ENCODE data around the gene MT1H.
A peak's percentile ranks its signal among the peaks of the same experiment; 100 is the strongest.
"Not testable (repeated sequence)": the region's sequence is repeated elsewhere in the genome, so short reads cannot be mapped to it uniquely, and the experiment has no call there.

Gene MT1H

DNA sequence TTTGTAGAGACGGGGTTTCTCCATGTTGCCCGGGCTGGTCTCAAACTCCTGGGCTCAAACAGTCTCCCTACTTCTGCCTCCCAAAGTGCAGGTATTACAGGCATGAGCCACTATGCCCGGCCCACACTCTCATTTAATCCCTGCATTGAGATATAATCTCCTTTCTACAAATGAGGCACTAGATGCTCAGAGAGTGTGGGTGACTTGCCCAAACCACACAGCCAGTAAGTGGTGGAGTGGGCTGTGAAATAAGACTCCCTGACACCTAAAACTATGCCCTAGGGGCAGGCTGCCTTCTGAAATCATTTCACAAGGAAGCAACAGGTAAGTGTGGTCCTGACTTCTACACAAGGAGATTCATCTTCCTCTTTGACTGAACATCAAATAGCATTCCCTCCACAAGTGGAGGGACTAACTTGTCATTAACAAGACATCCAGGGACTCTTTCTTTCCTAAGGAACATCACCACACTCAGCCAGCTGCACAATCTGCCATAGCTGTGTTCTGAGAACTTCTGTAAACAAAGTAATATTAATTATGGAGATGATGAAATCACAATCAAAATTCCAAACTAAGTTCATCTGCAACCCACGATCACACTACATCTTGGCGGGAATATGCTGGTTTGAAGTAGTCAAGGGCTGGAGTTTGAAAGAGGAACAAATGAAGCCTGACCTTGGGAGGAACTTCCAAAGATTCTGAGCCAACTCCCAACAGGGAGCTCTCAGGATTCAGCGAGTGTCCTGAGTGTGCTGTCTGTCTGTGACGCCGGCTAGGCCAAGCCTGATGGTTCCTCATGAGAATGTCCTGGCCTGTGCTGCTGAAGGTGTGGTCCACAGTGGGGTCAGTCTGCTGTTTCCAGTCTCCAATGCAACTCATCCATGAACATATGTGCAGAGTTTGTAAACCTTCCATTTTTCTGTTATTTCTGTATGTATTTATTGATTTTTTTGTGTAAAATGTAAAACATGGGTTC lies 4.0 kb upstream of the MT1H start:
- DNase-seq, result not testable (repeated sequence)

DNA sequence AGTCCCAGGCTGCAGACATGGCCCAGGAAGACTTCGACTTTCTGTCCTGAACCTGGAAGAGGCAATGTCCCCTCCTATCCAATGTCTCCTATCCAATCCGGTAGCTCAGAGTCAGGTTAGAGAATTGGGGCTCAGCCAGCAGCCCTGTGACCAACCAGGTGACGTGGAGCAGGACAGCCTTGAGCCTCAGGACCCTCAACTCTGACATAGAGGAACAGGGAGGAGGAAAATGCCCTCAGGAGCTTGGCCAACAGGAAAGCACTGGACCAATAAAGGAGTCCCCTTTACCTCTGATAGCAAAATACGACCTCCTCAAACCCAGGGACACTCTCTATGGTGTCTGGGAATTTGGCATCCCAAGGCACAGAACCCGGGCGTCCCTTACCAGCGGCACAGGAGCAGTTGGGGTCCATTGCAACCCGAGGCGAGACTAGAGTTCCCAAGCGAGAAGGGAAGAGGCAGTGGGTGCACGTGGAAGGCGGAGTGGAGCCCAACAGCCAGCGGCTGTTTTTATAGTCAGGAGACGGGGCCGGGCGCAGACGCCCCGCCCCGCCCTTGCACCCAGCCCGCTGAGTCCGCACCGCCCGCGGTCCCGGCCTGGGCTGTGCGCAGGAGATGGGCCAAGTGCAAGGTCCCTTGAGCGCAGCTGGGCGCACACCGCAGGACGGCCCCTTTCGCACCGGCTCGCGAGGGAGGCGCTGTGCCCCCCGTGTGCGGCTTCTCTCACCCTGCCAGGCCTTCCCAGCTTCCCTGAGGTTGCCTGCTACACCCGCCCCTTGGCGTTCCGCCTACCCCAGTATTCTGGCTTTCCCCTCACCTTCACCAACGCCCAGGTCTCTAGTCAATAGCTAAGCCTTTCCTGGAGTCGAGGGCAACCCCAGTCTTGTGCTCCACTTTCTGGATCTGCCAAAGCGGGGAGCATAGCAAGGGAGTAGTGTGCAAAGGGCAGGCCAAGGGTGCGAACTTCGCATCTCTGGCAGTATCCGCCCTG lies 1.7 kb upstream of the MT1H start, which contains the start of gene MT1G:
Gene MT1G, minus strand, starts transcription at position 485 of the 991 bp plus-strand sequence. Its CDS starts 72 bp downstream, at position 413.
- DNase-seq, result no peak

DNA sequence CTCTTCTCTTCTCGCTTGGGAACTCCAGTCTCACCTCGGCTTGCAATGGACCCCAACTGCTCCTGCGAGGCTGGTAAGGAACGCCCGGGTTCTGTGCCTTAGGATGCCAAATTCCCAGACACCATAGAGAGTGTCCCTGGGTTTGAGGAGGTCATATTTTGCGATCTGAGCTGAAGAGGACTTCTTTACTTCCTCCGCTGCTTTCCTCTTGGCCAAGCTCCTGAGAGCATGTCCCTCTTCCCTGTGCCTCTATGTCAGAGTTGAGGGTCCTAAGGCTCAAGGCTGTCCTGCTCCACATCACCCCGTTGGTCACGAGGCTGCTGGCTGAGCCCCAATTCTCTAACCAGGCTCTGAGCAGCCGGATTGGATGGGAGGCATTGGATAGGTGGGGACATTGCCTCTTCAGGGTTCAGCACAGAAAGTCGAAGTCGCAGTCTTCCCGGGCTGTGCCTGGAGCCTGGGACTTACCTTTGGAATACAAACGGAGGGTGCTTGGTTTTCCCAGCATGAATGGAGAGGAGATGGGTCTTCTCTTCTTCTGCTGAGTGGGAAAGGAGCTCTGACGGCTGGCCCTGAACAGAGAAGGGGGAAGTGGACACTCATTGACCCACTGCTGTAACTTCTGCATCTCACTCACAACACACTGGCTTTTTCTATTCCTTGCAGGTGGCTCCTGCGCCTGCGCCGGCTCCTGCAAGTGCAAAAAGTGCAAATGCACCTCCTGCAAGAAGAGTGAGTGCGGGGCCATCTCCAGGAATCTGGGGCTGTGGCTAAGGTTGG lies 416 bp downstream of the MT1H start:
- DNase-seq, result no peak

DNA sequence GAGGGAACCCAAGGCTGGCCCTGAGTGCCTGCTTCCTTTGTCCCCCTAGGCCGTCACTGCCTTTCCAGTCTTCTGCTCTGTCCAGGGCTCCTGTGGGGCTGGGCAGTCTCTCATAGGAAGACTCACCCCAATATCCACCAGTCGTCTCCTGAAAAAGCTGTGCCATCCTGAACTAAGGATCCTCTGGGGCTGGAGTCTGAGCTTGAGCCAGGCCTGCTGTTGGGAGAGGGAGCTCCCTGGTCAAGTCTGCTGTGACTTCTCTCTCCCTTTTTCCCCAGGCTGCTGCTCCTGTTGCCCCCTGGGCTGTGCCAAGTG lies 963 bp downstream of the MT1H start:
- no peak for DNase-seq

DNA sequence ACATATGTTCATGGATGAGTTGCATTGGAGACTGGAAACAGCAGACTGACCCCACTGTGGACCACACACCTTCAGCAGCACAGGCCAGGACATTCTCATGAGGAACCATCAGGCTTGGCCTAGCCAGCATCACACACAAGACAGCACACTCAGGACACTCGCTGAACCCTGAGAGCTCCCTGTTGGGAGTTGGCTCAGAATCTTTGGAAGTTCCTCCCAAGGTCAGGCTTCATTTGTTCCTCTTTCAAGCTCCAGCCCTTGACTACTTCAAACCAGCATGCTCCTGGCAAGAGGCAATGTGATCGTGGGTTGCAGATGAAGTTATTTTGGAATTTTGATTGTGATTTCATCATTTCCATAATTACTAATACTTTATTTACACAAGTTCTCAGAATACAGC lies 2.1 kb downstream of the MT1H start:
- not testable (repeated sequence) for DNase-seq

DNA sequence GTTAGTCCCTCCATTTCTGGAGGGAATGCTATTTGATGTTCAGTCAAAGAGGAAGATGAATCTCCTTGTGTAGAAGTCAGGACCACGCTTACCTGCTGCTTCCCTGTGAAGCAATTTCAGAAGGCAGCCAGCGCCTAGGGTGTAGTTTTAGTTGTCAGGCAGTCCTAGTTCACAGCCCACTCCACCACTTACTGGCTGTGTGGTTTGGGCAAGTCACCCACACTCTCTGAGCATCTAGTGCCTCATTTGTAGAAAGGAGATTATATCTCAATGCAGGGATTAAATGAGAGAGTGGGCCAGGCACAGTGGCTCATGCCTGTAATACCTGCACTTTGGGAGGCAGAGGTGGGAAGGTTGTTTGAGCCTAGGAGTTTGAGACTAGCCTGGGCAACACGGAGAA lies 2.6 kb downstream of the MT1H start:
- DNase-seq, result not testable (repeated sequence)

DNA sequence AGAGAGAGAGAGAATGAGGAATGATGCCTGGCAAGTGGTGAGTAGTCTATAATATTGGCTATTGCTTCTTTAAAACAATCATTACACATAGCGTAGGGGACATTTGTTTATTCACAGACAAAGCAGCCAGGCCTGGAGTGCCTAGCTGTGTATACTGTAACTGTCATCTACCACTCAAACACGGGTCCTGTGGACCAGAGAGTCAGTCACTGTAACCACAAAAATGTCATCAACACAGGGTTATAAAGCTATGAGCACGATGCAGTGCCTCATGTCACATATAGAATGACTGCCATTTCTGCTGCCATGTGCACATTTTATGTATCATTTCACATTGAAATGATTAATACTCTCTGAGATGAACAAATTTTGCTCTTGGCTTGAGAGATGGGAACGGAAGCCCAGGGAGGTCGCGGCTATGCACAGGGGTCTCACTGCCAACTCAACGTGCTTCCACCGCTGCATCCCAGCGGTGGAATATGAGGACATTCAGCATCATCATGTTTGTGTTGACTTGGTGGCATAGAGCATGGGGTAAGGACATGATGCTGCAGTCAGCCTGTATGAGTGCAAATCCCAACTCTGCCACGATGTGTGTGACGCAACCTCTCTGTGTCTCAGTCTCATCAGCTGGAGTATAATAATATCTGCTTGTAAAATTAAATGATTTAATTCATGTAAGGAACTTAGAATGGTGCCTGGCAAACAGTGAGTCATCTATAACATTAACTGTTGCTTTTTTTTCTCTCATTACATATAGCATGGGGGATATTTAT lies 3.3 kb downstream of the MT1H start:
- no peak for DNase-seq

DNA sequence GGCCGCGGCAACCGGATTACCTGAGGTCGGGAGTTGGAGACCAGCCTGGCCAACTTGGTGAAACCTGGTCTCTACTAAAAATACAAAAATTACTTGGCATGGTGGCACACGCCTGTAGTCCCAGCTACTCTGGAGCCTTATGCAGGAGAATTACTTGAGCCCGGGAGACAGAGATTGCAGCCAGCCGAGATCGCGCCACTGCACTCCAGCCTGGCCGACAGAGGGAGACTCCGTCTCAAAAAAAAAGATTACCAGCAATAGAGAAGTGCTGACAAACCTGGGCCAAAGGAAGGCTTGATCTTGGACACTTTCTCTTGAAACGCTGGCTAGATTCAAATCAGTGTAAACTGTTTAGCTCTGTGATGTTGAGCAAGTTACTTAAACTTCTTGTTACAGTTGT lies 4.3 kb downstream of the MT1H start:
- no peak for DNase-seq

- not testable (repeated sequence) for DNase-seq
These were observed 5.0 kb downstream of the MT1H start for GRCh38 chr16:56674570-56674969.

DNA sequence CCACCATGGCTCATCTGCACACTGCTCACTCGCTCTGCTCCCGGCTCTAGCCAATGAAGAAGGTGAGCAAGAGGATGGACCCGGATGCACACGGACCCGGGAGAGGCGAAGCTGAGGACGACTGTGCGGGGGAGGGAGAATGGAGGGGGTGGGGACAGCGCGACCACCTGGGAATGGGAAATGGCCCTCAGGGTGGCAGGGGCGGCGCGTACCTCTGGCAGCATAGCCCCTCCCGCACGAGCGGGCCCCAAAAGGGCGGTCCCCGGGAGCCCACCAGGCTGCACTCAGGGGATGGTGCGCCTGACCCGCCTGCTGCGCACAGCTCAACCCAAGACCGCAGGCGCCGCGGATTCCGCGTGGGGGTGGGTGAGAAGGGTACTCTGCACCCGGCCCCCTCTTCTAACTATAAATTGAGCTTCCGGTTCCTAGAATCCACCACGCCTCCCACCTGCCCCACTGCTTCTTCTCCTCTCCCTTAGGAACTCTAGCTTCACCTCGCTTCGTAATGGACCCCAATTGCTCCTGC lies 6.1 kb downstream of the MT1H start:
- DNase-seq, result no peak

DNA sequence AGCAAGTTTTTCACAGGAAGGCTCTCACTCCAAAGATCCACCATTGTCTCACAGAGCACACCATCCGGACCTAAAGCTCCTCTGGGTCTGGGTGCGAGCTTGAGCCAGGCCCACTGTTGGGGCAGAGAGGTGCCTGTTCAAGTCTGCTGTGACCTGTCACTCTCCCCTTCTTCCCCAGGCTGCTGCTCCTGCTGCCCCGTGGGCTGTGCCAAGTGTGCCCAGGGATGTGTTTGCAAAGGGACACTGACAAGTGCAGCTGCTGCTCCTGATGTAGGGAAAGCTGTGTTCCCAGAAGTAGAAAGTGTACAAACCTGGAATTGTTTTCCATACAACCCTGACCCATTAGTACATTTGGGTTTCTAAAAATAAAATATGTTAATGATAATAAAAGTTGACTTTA lies 7.9 kb downstream of the MT1H start:
- DNase-seq, result no peak

- no peak for DNase-seq
These were observed 9.6 kb downstream of the MT1H start for GRCh38 chr16:56679078-56679730.

DNA sequence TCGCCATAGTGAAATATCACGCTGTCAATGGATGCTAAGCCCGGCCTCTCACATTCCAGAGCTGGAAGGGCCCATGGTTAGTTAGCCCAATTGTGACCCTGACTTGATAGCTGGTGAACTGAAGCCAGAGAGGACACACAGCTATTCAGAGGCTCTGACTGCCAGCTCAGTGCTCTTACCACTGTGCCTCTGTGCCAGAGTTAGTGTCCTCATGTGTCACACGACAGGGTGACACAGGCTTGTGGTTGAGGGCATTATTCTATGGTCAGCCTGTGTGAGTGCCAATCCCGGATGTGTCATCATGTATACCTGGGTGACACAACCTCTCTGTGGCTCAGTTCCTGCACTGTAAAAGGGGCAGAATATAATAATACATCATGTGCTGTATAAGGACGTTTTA lies 10.2 kb downstream of the MT1H start:
- DNase-seq, result no peak

DNA sequence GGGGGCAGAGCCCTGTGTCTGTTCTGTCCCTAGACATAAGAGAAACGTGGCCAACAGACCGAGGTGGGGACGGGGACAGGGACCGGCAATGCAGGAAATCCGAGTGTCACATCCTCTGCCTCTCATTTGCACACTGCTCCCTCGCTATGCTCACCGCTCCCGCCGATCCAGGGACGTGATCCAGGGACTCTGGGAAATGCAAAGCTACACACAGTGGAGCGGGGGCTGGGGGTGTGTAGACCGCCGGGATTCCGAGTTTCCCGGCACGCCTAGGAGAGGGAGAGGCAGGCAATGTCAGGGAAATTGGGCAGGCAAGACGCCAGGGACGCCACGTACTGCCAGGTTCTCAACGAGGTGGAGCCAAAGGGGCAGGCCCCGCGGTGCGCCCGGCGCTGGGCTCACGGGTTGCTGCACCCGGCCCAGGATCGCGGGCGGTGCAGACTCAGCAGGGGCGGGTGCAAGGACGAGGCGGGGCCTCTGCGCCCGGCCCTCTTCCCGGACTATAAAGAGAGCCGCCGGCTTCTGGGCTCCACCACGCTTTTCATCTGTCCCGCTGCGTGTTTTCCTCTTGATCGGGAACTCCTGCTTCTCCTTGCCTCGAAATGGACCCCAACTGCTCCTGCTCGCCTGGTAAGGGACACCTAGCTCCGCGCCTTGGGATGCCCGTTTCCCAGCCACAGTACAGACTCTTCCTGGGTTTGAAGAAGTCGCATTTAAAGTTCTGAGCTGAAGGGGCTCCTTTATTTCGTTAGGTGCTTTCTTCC lies 12.5 kb downstream of the MT1H start, which contains the start of gene MT1X:
Gene MT1X, plus strand, starts transcription at position 532 of the 764 bp plus-strand sequence. Its CDS starts 71 bp downstream, at position 603.
- peak; percentile 74 for DNase-seq

- DNase-seq, result no peak
These were observed 13.2 kb downstream of the MT1H start for GRCh38 chr16:56682703-56683397.

DNA sequence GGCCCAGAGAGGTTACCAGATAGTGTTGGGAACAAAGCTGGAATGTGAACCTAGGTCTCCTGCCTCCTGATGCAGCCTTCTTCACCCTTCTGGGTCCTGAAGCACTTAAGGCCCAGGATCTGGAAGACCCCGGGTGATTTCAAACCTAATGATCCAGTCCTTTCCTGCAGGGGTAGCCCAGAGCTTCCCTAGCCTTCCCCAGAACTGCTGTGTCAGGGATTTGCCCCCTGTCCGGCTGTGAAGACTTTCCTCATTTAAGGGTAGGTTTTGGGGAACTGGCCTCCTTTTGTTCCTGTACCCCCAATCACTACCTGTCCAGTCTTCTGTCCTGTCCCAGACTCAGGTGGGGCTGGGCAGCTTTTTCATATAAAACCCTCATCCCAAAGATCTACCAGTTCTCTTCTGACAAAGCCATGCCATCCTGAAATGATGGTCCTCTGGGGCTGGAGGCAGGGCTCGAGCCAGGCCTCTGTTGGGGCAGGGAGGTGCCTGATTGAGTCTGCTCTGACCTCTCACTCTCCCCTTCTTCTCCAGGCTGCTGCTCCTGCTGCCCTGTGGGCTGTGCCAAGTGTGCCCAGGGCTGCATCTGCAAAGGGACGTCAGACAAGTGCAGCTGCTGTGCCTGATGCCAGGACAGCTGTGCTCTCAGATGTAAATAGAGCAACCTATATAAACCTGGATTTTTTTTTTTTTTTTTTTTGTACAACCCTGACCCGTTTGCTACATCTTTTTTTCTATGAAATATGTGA lies 14.0 kb downstream of the MT1H start:
- DNase-seq, result no peak

GRCh38 chr16:56684256-56684925 lies 14.8 kb downstream of the MT1H start:
- no peak for DNase-seq

Measured in T1000 (cell line).